ENCODE data around the gene RNF151. TPM values are rescaled to one million over a fixed set of nuclear protein-coding genes. Genes with fewer than 3 reads are reported as not detected.

RNF151 gene
- total and polyA plus RNA-seq, 10 of the 15 experiments (the other 5 are each of a cell fraction or from before 2014, with no cell fraction given): 0.17 to 0.56 TPM; not detected in 8

- ChIA-PET POLR2A (interaction anchor here (0.6 kb wide), 1 partner anchor 105 kb away, joined by 6 read pairs; no protein-coding TSS in a partner anchor), RAD21 (ENCODE audit: unreplicated experiment) (no interaction called here), SMC1A (ENCODE audit: uncharacterized antibody, unreplicated experiment) (interaction anchor here (0.6 kb wide), 1 partner anchor 108 kb away, joined by 3 read pairs; no protein-coding TSS in a partner anchor), CTCF (interaction anchor here (1.8 kb wide), 1 partner anchor 15 kb away, joined by 4 read pairs; no protein-coding TSS in a partner anchor)
- Histone ChIP-seq H3K36me3 (ENCODE audit: control insufficient read depth in 2 of 2, insufficient read depth in 2 of 2, low read length in 1 of 2) (no peaks in the 10 kb centered on the region; a peak in 2 of 4 replicates), H3K4me1 (ENCODE audit: control insufficient read depth, insufficient read depth, low read length) (peaks cover 10% of the 10 kb centered on the region; the same call in 1 of the 2 replicates), H3K27ac (ENCODE audit: control insufficient read depth, insufficient read depth) (no peak overlapping the region), H3K9me3 (replicated peaks; ENCODE audit: control insufficient read depth, insufficient read depth, low read length) (no peaks in the 10 kb centered on the region), H3K79me2 (ENCODE audit: control insufficient read depth, insufficient read depth, low read length) (peaks cover 17% of the 10 kb centered on the region), H3K9ac (ENCODE audit: control insufficient read depth, insufficient read depth, low read length) (no peak overlapping the region), H3K4me2 (ENCODE audit: control insufficient read depth, insufficient read depth) (no peak overlapping the region), H4K20me1 (ENCODE audit: control insufficient read depth, insufficient read depth) (no peaks in the 10 kb centered on the region), H3K4me3 (no peak overlapping the region), H2AFZ (ENCODE audit: control insufficient read depth, low read depth, low read length) (no peak overlapping the region), H3K27me3 (replicated peaks in 1 of 2; ENCODE audit: control insufficient read depth in 2 of 2, insufficient read depth in 2 of 2, low read length in 1 of 2) (no peaks in the 10 kb centered on the region; a peak in 1 of 4 replicates)
- ATAC-seq (no peak), FAIRE-seq (no peak), DNase-seq (ENCODE audit: low read depth, low spot score) (no peak)
- intact Hi-C loops (cut with micrococcal nuclease; ENCODE audit: unreplicated experiment): no loop called here
- TF ChIP-seq, protein P1, sequence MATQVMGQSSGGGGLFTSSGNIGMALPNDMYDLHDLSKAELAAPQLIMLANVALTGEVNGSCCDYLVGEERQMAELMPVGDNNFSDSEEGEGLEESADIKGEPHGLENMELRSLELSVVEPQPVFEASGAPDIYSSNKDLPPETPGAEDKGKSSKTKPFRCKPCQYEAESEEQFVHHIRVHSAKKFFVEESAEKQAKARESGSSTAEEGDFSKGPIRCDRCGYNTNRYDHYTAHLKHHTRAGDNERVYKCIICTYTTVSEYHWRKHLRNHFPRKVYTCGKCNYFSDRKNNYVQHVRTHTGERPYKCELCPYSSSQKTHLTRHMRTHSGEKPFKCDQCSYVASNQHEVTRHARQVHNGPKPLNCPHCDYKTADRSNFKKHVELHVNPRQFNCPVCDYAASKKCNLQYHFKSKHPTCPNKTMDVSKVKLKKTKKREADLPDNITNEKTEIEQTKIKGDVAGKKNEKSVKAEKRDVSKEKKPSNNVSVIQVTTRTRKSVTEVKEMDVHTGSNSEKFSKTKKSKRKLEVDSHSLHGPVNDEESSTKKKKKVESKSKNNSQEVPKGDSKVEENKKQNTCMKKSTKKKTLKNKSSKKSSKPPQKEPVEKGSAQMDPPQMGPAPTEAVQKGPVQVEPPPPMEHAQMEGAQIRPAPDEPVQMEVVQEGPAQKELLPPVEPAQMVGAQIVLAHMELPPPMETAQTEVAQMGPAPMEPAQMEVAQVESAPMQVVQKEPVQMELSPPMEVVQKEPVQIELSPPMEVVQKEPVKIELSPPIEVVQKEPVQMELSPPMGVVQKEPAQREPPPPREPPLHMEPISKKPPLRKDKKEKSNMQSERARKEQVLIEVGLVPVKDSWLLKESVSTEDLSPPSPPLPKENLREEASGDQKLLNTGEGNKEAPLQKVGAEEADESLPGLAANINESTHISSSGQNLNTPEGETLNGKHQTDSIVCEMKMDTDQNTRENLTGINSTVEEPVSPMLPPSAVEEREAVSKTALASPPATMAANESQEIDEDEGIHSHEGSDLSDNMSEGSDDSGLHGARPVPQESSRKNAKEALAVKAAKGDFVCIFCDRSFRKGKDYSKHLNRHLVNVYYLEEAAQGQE (IDR thresholded peaks at IDR 0.05; ENCODE audit: low read depth, low read length): no peak
- no peak for TF ChIP-seq ZBED1 (IDR thresholded peaks at IDR 0.05; ENCODE audit: borderline replicate concordance)
- no peak for TF ChIP-seq DPF2 (IDR thresholded peaks at IDR 0.05)
- TF ChIP-seq BACH1 (IDR thresholded peaks at IDR 0.05; ENCODE audit: borderline replicate concordance): no peak
- TF ChIP-seq STAT1 (conservative IDR thresholded peaks at IDR 0.05): no peak
- TF ChIP-seq ASH2L (IDR thresholded peaks at IDR 0.05; ENCODE audit: borderline replicate concordance, low read depth): no peak
- TF ChIP-seq ETV6 (conservative IDR thresholded peaks at IDR 0.05 in 1 of 2, IDR thresholded peaks at IDR 0.05 in 1 of 2; ENCODE audit: borderline replicate concordance in 1 of 2, low read depth in 1 of 2): no peak
- no peak for TF ChIP-seq CEBPZ (IDR thresholded peaks at IDR 0.05; ENCODE audit: low read depth, low read length)
- no peak for TF ChIP-seq NRF1 (conservative IDR thresholded peaks at IDR 0.05; ENCODE audit: low read depth, low read length)
- no peak for TF ChIP-seq SREBF2 (IDR thresholded peaks at IDR 0.05; ENCODE audit: low read length)
- in situ Hi-C loops (cut with MboI): no loop called here
- WGBS (ENCODE audit: insufficient coverage, insufficient replicate concordance, low lambda C conversion rate, missing lambda C conversion rate): 58% methylated on average over 19 of the region's 19 CpGs
- BruUV-seq (replicated peaks): no TSS peak
Measured at GRCh38 chr16:1945559-1946391, 20.9 kb upstream of the RNF151 start.

Measured in GM12878 (cell line).